GM10266 (cell line): Measurements from ENCODE around the gene ATP1A4.

Experiments used
- DNase-seq: peaks from one replicate; pipeline ENCODE4 v3.0.0; 2012; ENCODE audit errors: extremely low spot score
- CTCF ChIP-seq: IDR thresholded peaks from 2 replicates; pipeline ENCODE4 v1.5.1; 2012; ENCODE audit warnings: mild to moderate bottlenecking, low read depth; ENCODE audit not compliant: control insufficient read depth, insufficient read depth; ENCODE audit errors: missing control alignments

The ATP1A4 gene

GRCh38 chr1:160151303-160151702 is at the start of gene ATP1A4:
Gene ATP1A4 (plus strand): TSS chr1:160151603. CDS start chr1:160152041, 438 bp downstream.
- TF ChIP-seq CTCF, result no peak
- DNase-seq, result no peak

- no peak for TF ChIP-seq CTCF
- no peak for DNase-seq
Measured at GRCh38 chr1:160101717-160102522, 49.5 kb upstream of the ATP1A4 start.

GRCh38 chr1:160103658-160104408 is 47.6 kb upstream of the ATP1A4 start:
- DNase-seq, result no peak
- TF ChIP-seq CTCF, result no peak

- DNase-seq, result no peak
- TF ChIP-seq CTCF, result no peak
Measured at GRCh38 chr1:160104486-160104885, 46.9 kb upstream of the ATP1A4 start.

GRCh38 chr1:160105155-160105554 is 46.2 kb upstream of the ATP1A4 start:
- DNase-seq, result no peak
- no peak for TF ChIP-seq CTCF

- TF ChIP-seq CTCF, result no peak
- DNase-seq, result no peak
Measured at GRCh38 chr1:160107512-160107911, 43.9 kb upstream of the ATP1A4 start.
